HEK293 (cell line): ENCODE measurements around the gene LDLRAD4.
A peak's percentile ranks its signal among the peaks of the same experiment; 100 is the strongest.

Source experiments
- CTCF ChIA-PET: fragments of 350-600 bp; formaldehyde crosslinking; extraction: SDS; loops from one replicate; lab custom pipeline; 2021; ENCODE audit warnings: antibody characterized with exemption; lab: Yijun Ruan, JAX
- POLR2A ChIA-PET: fragments of 300-600 bp; formaldehyde crosslinking; extraction: SDS; loops from one replicate; lab custom pipeline; 2020; ENCODE audit warnings: antibody characterized with exemption, inconsistent platforms; lab: Yijun Ruan, JAX
- H3K27ac ChIP-seq: fragments of 200-500 bp; sonication (Bioruptor generic); 2 replicates; pipeline ENCODE4 v1.5.1; 2014; ENCODE audit warnings: low read depth, low read length, control low read depth, inconsistent platforms; ENCODE audit errors: extremely low read depth
- H3K36me3 ChIP-seq, 2 experiments: fragments of 200-500 bp in 1 of 2; sonication (Bioruptor generic) in 1 of 2; 1 replicate in 1 of 2; 2 replicates in 1 of 2; pipeline ENCODE4 v1.5.1; 2014 to 2017; ENCODE audit warnings: inconsistent platforms in 2 of 2, low read length in 2 of 2; ENCODE audit not compliant: control insufficient read depth in 2 of 2, insufficient read depth in 1 of 2
- H3K4me1 ChIP-seq: fragments of 200-500 bp; sonication (Bioruptor generic); 2 replicates; pipeline ENCODE4 v1.5.1; 2014; ENCODE audit warnings: mild to moderate bottlenecking, low read length, inconsistent platforms; ENCODE audit not compliant: control insufficient read depth, insufficient read depth
- H3K4me3 ChIP-seq: 2 replicates; pipeline ENCODE4 v1.5.1; 2011; ENCODE audit warnings: low read depth, mild to moderate bottlenecking, control low read depth, low read length, moderate library complexity
- H3K9me3 ChIP-seq: fragments of 200-500 bp; sonication (Bioruptor generic); 2 replicates; pipeline ENCODE4 v1.5.1; 2014; ENCODE audit warnings: low read depth, low read length, inconsistent platforms; ENCODE audit not compliant: control insufficient read depth, insufficient read depth
- HOXC10 ChIP-seq: sonication (generic); formaldehyde crosslinking; IDR thresholded peaks from 2 replicates; pipeline ENCODE4 v1.8.1; 2023; ENCODE audit warnings: mild to moderate bottlenecking, missing genetic modification reagents
- INSM2 ChIP-seq: fragments of 450-650 bp; formaldehyde crosslinking; IDR thresholded peaks from 2 replicates; pipeline ENCODE4 v1.5.1; 2016; ENCODE audit warnings: missing biosample characterization, missing genetic modification characterization
- MZF1 ChIP-seq: fragments of 450-650 bp; formaldehyde crosslinking; IDR thresholded peaks from 2 replicates; pipeline ENCODE4 v1.5.1; 2017; ENCODE audit warnings: missing biosample characterization, missing genetic modification characterization, borderline replicate concordance
- OSR2 ChIP-seq: fragments of 450-650 bp; formaldehyde crosslinking; IDR thresholded peaks from 2 replicates; pipeline ENCODE4 v1.5.1; 2016; ENCODE audit warnings: missing biosample characterization, missing genetic modification characterization
- PRDM1 ChIP-seq: fragments of 450-650 bp; formaldehyde crosslinking; IDR thresholded peaks from 2 replicates; pipeline ENCODE4; 2016; ENCODE audit warnings: missing biosample characterization, missing genetic modification characterization
- SCRT2 ChIP-seq: fragments of 450-650 bp; formaldehyde crosslinking; IDR thresholded peaks from 2 replicates; pipeline ENCODE4 v1.5.1; 2016; ENCODE audit warnings: missing biosample characterization, missing genetic modification characterization
- SP3 ChIP-seq: fragments of 450-650 bp; formaldehyde crosslinking; IDR thresholded peaks from 2 replicates; pipeline ENCODE4 v1.5.1; 2016; ENCODE audit warnings: missing biosample characterization, missing genetic modification characterization
- ZBTB1 ChIP-seq: fragments of 450-650 bp; formaldehyde crosslinking; IDR thresholded peaks from 2 replicates; pipeline ENCODE4 v1.5.1; 2016; ENCODE audit warnings: missing biosample characterization, missing genetic modification characterization
- ZBTB11 ChIP-seq: fragments of 450-650 bp; formaldehyde crosslinking; conservative IDR thresholded peaks from 2 replicates; pipeline ENCODE4 v1.5.1; 2016; ENCODE audit warnings: low read depth, missing biosample characterization, missing genetic modification characterization
- ZBTB17 ChIP-seq: fragments of 450-650 bp; formaldehyde crosslinking; IDR thresholded peaks from 2 replicates; pipeline ENCODE4 v1.5.1; 2016; ENCODE audit warnings: missing biosample characterization, missing genetic modification characterization
- ZBTB21 ChIP-seq: fragments of 450-650 bp; formaldehyde crosslinking; IDR thresholded peaks from 2 replicates; pipeline ENCODE4 v1.5.1; 2017; ENCODE audit warnings: missing biosample characterization, missing genetic modification characterization
- ZIC2 ChIP-seq: fragments of 450-650 bp; formaldehyde crosslinking; IDR thresholded peaks from 2 replicates; pipeline ENCODE4 v1.5.1; 2016; ENCODE audit warnings: missing biosample characterization, missing genetic modification characterization
- ZNF155 ChIP-seq: fragments of 450-650 bp; formaldehyde crosslinking; IDR thresholded peaks from 2 replicates; pipeline ENCODE4 v1.5.1; 2016; ENCODE audit warnings: missing biosample characterization, missing genetic modification characterization
- ZNF175 ChIP-seq: fragments of 450-650 bp; formaldehyde crosslinking; IDR thresholded peaks from 2 replicates; pipeline ENCODE4 v1.5.1; 2016; ENCODE audit warnings: missing biosample characterization, missing genetic modification characterization
- ZNF24 ChIP-seq: fragments of 450-650 bp; formaldehyde crosslinking; IDR thresholded peaks from 2 replicates; pipeline ENCODE4 v1.5.1; 2016; ENCODE audit warnings: missing biosample characterization, missing genetic modification characterization
- ZNF280C ChIP-seq: fragments of 450-650 bp; formaldehyde crosslinking; IDR thresholded peaks from 2 replicates; pipeline ENCODE4 v1.5.1; 2016; ENCODE audit warnings: missing biosample characterization, missing genetic modification characterization
- ZNF354C ChIP-seq: fragments of 450-650 bp; formaldehyde crosslinking; IDR thresholded peaks from 2 replicates; pipeline ENCODE4 v1.5.1; 2016; ENCODE audit warnings: missing biosample characterization, missing genetic modification characterization, low read depth, borderline replicate concordance
- ZNF404 ChIP-seq: fragments of 450-650 bp; formaldehyde crosslinking; IDR thresholded peaks from 2 replicates; pipeline ENCODE4 v1.5.1; 2017; ENCODE audit warnings: missing biosample characterization, missing genetic modification characterization
- ZNF549 ChIP-seq: fragments of 450-650 bp; IDR thresholded peaks from 2 replicates; pipeline ENCODE4 v1.5.1; 2018; ENCODE audit warnings: missing biosample characterization, missing genetic modification characterization, mild to moderate bottlenecking, inconsistent platforms, moderate library complexity
- ZNF621 ChIP-seq: fragments of 450-650 bp; formaldehyde crosslinking; IDR thresholded peaks from 2 replicates; pipeline ENCODE4 v1.5.1; 2017; ENCODE audit warnings: missing biosample characterization, missing genetic modification characterization
- ZNF776 ChIP-seq: fragments of 450-650 bp; formaldehyde crosslinking; IDR thresholded peaks from 2 replicates; pipeline ENCODE4 v1.5.0; 2017; ENCODE audit warnings: missing biosample characterization, missing genetic modification characterization, borderline replicate concordance

LDLRAD4 gene

GRCh38 chr18:13543144-13543543, 324.6 kb downstream of the LDLRAD4 start:
- peaks cover 16% of the 10 kb centered on the region for H3K4me1 ChIP-seq
- no peak overlapping the region for H3K4me3 ChIP-seq
- POLR2A ChIA-PET = no interaction called here
- no peaks in the 10 kb centered on the region for H3K9me3 ChIP-seq
- H3K36me3 ChIP-seq = no peaks in the 10 kb centered on the region
- TF ChIP-seq MZF1 = no peak
- TF ChIP-seq SP3 (tag by site-specific recombination) = no peak
- no peak for TF ChIP-seq INSM2 (tag by site-specific recombination)
- TF ChIP-seq ZNF280C (tag by site-specific recombination) = no peak
- TF ChIP-seq ZIC2 (tag by site-specific recombination) = no peak
- TF ChIP-seq PRDM1 (tag by site-specific recombination) = no peak
- TF ChIP-seq ZBTB17 (tag by site-specific recombination) = no peak
- no peak for TF ChIP-seq ZNF404
- no peak for TF ChIP-seq ZNF549 (tag by site-specific recombination)
- no peak for TF ChIP-seq ZNF776 (tag by site-specific recombination)
- no peak for TF ChIP-seq ZNF155
- TF ChIP-seq ZNF621 (tag by site-specific recombination) = no peak
- no peak for TF ChIP-seq OSR2 (tag by site-specific recombination)
- H3K27ac ChIP-seq = no peak overlapping the region
- CTCF ChIA-PET = interaction anchor here (0.6 kb wide), 1 partner anchor 21 kb away, joined by 3 read pairs; no protein-coding TSS in a partner anchor

GRCh38 chr18:13543811-13544732, 325.5 kb downstream of the LDLRAD4 start:
- no peak overlapping the region for H3K27ac ChIP-seq
- H3K4me3 ChIP-seq = no peak overlapping the region
- no peaks in the 10 kb centered on the region for H3K36me3 ChIP-seq
- 0 out of 2 replicates have a peak, but pooled peaks have one; percentile 13 for TF ChIP-seq SCRT2 (tag by site-specific recombination)
- TF ChIP-seq ZNF24 = no peak
- POLR2A ChIA-PET = no interaction called here
- H3K4me1 ChIP-seq = peaks cover 9% of the 10 kb centered on the region
- no peaks in the 10 kb centered on the region for H3K9me3 ChIP-seq
- CTCF ChIA-PET = interaction anchor here (0.6 to 4.3 kb wide), 3 partner anchors 13 to 106 kb away, joined by 3 to 19 read pairs (median 3); no protein-coding TSS in a partner anchor

GRCh38 chr18:13544953-13545352, 326.4 kb downstream of the LDLRAD4 start:
- no peaks in the 10 kb centered on the region for H3K36me3 ChIP-seq
- TF ChIP-seq HOXC10 (CRISPR knock-in tag) (no peak), ZNF175 (tag by site-specific recombination) (no peak), ZBTB21 (tag by site-specific recombination) (no peak), ZBTB11 (tag by site-specific recombination) (no peak), ZBTB1 (tag by site-specific recombination) (no peak), ZNF354C (tag by site-specific recombination) (no peak)
- ChIA-PET CTCF (interaction anchor here (0.6 to 4.3 kb wide), 2 partner anchors 13 to 105 kb away, joined by 3 to 19 read pairs; no protein-coding TSS in a partner anchor), POLR2A (no interaction called here)
- H3K4me3 ChIP-seq = no peak overlapping the region
- peaks cover 2% of the 10 kb centered on the region; the same call in 1 of the 2 replicates for H3K4me1 ChIP-seq
- H3K9me3 ChIP-seq = no peaks in the 10 kb centered on the region
- no peak overlapping the region for H3K27ac ChIP-seq
